ENCODE data around the gene MROH8. TPM values are rescaled to one million over a fixed set of nuclear protein-coding genes. Genes with fewer than 3 reads are reported as not detected.
"Not testable (repeated sequence)": the region's sequence is repeated elsewhere in the genome, so short reads cannot be mapped to it uniquely, and the experiment has no call there.

MROH8 gene
- total RNA-seq, 1 donor from 2014 or later = 2.5 TPM

- Mint-ChIP-seq H3K27ac (ENCODE audit: unreplicated experiment) (peak overlapping the region; percentile 70), H3K27me3 (ENCODE audit: low read depth) (peaks cover 2% of the 10 kb centered on the region), H3K36me3 (ENCODE audit: low read depth) (peaks cover 1% of the 10 kb centered on the region), H3K4me3 (ENCODE audit: unreplicated experiment) (no peak overlapping the region), H3K9me3 (ENCODE audit: low read depth) (no peaks in the 10 kb centered on the region), H3K4me1 (ENCODE audit: low read depth) (peaks cover 14% of the 10 kb centered on the region)
- no peak for TF ChIP-seq CTCF (IDR thresholded peaks at IDR 0.05)
- no peak for DNase-seq (ENCODE audit: low spot score)
These were observed 47.9 kb downstream of the MROH8 start for GRCh38 chr20:37131486-37131885.

GRCh38 chr20:37128803-37129202 is 50.5 kb downstream of the MROH8 start:
- Mint-ChIP-seq H3K4me1 (ENCODE audit: low read depth) (peaks cover 14% of the 10 kb centered on the region), H3K27me3 (ENCODE audit: low read depth) (peaks cover 2% of the 10 kb centered on the region), H3K27ac (ENCODE audit: unreplicated experiment) (no peak overlapping the region), H3K4me3 (ENCODE audit: unreplicated experiment) (no peak overlapping the region), H3K36me3 (ENCODE audit: low read depth) (peaks cover 1% of the 10 kb centered on the region), H3K9me3 (ENCODE audit: low read depth) (no peaks in the 10 kb centered on the region)
- no peak for DNase-seq (ENCODE audit: low spot score)
- no peak for TF ChIP-seq CTCF (IDR thresholded peaks at IDR 0.05)

GRCh38 chr20:37126290-37126689 is 53.1 kb downstream of the MROH8 start:
- not testable (repeated sequence) for H3K4me3 Mint-ChIP-seq (ENCODE audit: unreplicated experiment); DNase-seq (ENCODE audit: low spot score); H3K27me3 Mint-ChIP-seq (ENCODE audit: low read depth); H3K4me1 Mint-ChIP-seq (ENCODE audit: low read depth); H3K9me3 Mint-ChIP-seq (ENCODE audit: low read depth); H3K36me3 Mint-ChIP-seq (ENCODE audit: low read depth); H3K27ac Mint-ChIP-seq (ENCODE audit: unreplicated experiment)

- TF ChIP-seq CTCF (IDR thresholded peaks at IDR 0.05) = no peak
- H3K27me3 Mint-ChIP-seq (ENCODE audit: low read depth) = no peaks in the 10 kb centered on the region
- no peak for DNase-seq (ENCODE audit: low spot score)
- H3K36me3 Mint-ChIP-seq (ENCODE audit: low read depth) = no peaks in the 10 kb centered on the region
- H3K4me3 Mint-ChIP-seq (ENCODE audit: unreplicated experiment) = no peak overlapping the region
- H3K9me3 Mint-ChIP-seq (ENCODE audit: low read depth) = no peaks in the 10 kb centered on the region
- no peaks in the 10 kb centered on the region for H3K4me1 Mint-ChIP-seq (ENCODE audit: low read depth)
- no peak overlapping the region for H3K27ac Mint-ChIP-seq (ENCODE audit: unreplicated experiment)
These were observed 55.9 kb downstream of the MROH8 start for GRCh38 chr20:37123441-37123840.

GRCh38 chr20:37120497-37120896 is 58.9 kb downstream of the MROH8 start:
- TF ChIP-seq CTCF (IDR thresholded peaks at IDR 0.05) = no peak
- DNase-seq (ENCODE audit: low spot score) = no peak
- no peak overlapping the region for H3K27ac Mint-ChIP-seq (ENCODE audit: unreplicated experiment)
- no peaks in the 10 kb centered on the region for H3K9me3 Mint-ChIP-seq (ENCODE audit: low read depth)
- no peaks in the 10 kb centered on the region for H3K27me3 Mint-ChIP-seq (ENCODE audit: low read depth)
- H3K36me3 Mint-ChIP-seq (ENCODE audit: low read depth) = no peaks in the 10 kb centered on the region
- H3K4me3 Mint-ChIP-seq (ENCODE audit: unreplicated experiment) = no peak overlapping the region
- H3K4me1 Mint-ChIP-seq (ENCODE audit: low read depth) = no peaks in the 10 kb centered on the region

- Mint-ChIP-seq H3K27me3 (ENCODE audit: low read depth) (no peaks in the 10 kb centered on the region), H3K27ac (ENCODE audit: unreplicated experiment) (no peak overlapping the region), H3K4me3 (ENCODE audit: unreplicated experiment) (no peak overlapping the region), H3K9me3 (ENCODE audit: low read depth) (no peaks in the 10 kb centered on the region), H3K4me1 (ENCODE audit: low read depth) (no peaks in the 10 kb centered on the region), H3K36me3 (ENCODE audit: low read depth) (no peaks in the 10 kb centered on the region)
- DNase-seq (ENCODE audit: low spot score) = no peak
- TF ChIP-seq CTCF (IDR thresholded peaks at IDR 0.05) = no peak
These were observed 59.9 kb downstream of the MROH8 start for GRCh38 chr20:37119356-37120036.

Data from chondrocyte (in vitro differentiated cells).